Keratinocyte (primary cell): ENCODE data around the gene LZTR1. TPM values are rescaled to one million over a fixed set of nuclear protein-coding genes. Genes with fewer than 3 reads are reported as not detected.

Source experiments
- DNase-seq: peaks from one replicate; pipeline ENCODE4 v3.0.0-alpha.2; 2011; ENCODE audit warnings: low read depth, missing footprints, low spot score
- FAIRE-seq: peaks from 2 replicates; lab custom pipeline; 2011; peaks lifted over from hg19 to GRCh38; lab: Jason Lieb, UNC
- H2AFZ ChIP-seq: 2 replicates; pipeline ENCODE4 v1.6.0; 2012; ENCODE audit warnings: low read length, control low read depth, inconsistent platforms; ENCODE audit not compliant: control insufficient read depth
- H3K27ac ChIP-seq: 2 replicates; pipeline ENCODE4 v1.5.1; 2011; ENCODE audit warnings: low read length; ENCODE audit not compliant: control insufficient read depth, insufficient read depth
- H3K27me3 ChIP-seq: 3 replicates; pipeline ENCODE4 v1.6.0; 2011; ENCODE audit warnings: low read length; ENCODE audit not compliant: control insufficient read depth, insufficient read depth; ENCODE audit errors: extremely low read depth
- H3K36me3 ChIP-seq, 2 experiments: 2 replicates in 1 of 2; 3 replicates in 1 of 2; pipeline ENCODE4 v1.5.1; 2011; ENCODE audit warnings: low read length in 2 of 2, mild to moderate bottlenecking in 1 of 2; ENCODE audit not compliant: control insufficient read depth in 2 of 2, insufficient read depth in 2 of 2; ENCODE audit errors: extremely low read depth in 1 of 2
- H3K4me1 ChIP-seq: 3 replicates; pipeline ENCODE4 v1.5.1; 2011; ENCODE audit warnings: low read length; ENCODE audit not compliant: control insufficient read depth, insufficient read depth; ENCODE audit errors: extremely low read depth
- H3K4me2 ChIP-seq: 3 replicates; pipeline ENCODE4 v1.6.0; 2011; ENCODE audit warnings: low read depth, low read length; ENCODE audit not compliant: control insufficient read depth, insufficient read depth; ENCODE audit errors: extremely low read depth
- H3K4me3 ChIP-seq, 3 experiments: fragments of 200-600 bp in 1 of 3; sonication (generic) in 1 of 3; 2 replicates in 2 of 3; 3 replicates in 1 of 3; pipeline ENCODE4 v1.5.1; 2011 to 2016; ENCODE audit warnings: low read length in 3 of 3, mild to moderate bottlenecking in 3 of 3, control low read depth in 2 of 3, inconsistent platforms in 1 of 3, low read depth in 1 of 3, mixed read lengths in 1 of 3, mixed run types in 1 of 3, moderate library complexity in 1 of 3; ENCODE audit not compliant: control insufficient read depth in 2 of 3, insufficient read depth in 2 of 3; ENCODE audit errors: extremely low read depth in 1 of 3
- H3K79me2 ChIP-seq: 2 replicates; pipeline ENCODE4 v1.6.0; 2012; ENCODE audit warnings: low read length; ENCODE audit not compliant: control insufficient read depth, insufficient read depth
- H3K9ac ChIP-seq: 3 replicates; pipeline ENCODE4 v1.6.0; 2011; ENCODE audit warnings: low read length; ENCODE audit not compliant: control insufficient read depth, insufficient read depth; ENCODE audit errors: extremely low read depth
- H3K9me1 ChIP-seq: 3 replicates; pipeline ENCODE4 v1.6.0; 2011; ENCODE audit warnings: low read length; ENCODE audit not compliant: control insufficient read depth, insufficient read depth; ENCODE audit errors: extremely low read depth
- H3K9me3 ChIP-seq: 2 replicates; pipeline ENCODE4 v1.5.1; 2012; ENCODE audit warnings: low read depth, low read length; ENCODE audit not compliant: control insufficient read depth
- H4K20me1 ChIP-seq: 3 replicates; pipeline ENCODE4 v1.6.0; 2011; ENCODE audit warnings: low read length; ENCODE audit not compliant: control insufficient read depth, insufficient read depth; ENCODE audit errors: extremely low read depth
- CTCF ChIP-seq, 3 experiments: IDR thresholded peaks in 1 of 3; conservative IDR thresholded peaks in 1 of 3; optimal IDR thresholded peaks in 1 of 3; 2 replicates in 2 of 3; 3 replicates in 1 of 3; pipeline versions ENCODE3 to v1.5.1; 2011; ENCODE audit warnings: low read length in 3 of 3, mild to moderate bottlenecking in 3 of 3, moderate library complexity in 2 of 3, control low read depth in 1 of 3, inconsistent platforms in 1 of 3; ENCODE audit not compliant: insufficient read depth in 2 of 3; ENCODE audit errors: extremely low read depth in 1 of 3
- EZH2 ChIP-seq: IDR thresholded peaks from one replicate; pipeline ENCODE4 v1.6.1; 2012; ENCODE audit warnings: inconsistent platforms, mild to moderate bottlenecking, low read length, moderate library complexity
- dilution Hi-C: fragments of 300-500 bp; cut with MboI; formaldehyde crosslinking; loops from one replicate; pipeline ENCODE4 v1.7.0; 2020; ENCODE audit warnings: low sequenced_read_pairs; ENCODE audit not compliant: extremely low pct_ligation_motif_present
- polyA plus RNA-seq, 5 experiments: library from polyadenylated mRNA; depleted of rRNA in 3 of 5; stranded (reverse) in 3 of 5; stranded (forward) in 1 of 5; unstranded in 1 of 5; fragments of >200 nt; gene quantifications; 1 replicate in 1 of 5; 2 replicates in 3 of 5; 3 replicates in 1 of 5; pipeline versions ENCODE4 v1.2.1 to v1.2.3, GENCODE V29; 2011 to 2012; ENCODE audit warnings: missing spikeins in 2 of 5, low read depth in 1 of 5, low replicate concordance in 1 of 5

Gene LZTR1
- polyA plus RNA-seq, 1 donor (not counting 4 experiments of a cell fraction or from before 2014, with no cell fraction given) = 37.0 TPM

GRCh38 chr22:20951151-20951931, 30.8 kb upstream of the LZTR1 start:
- no peaks in the 10 kb centered on the region for H3K9me3 ChIP-seq
- TF ChIP-seq CTCF (optimal IDR thresholded peaks at IDR 0.05 in 1 of 3, IDR thresholded peaks at IDR 0.05 in 1 of 3, conservative IDR thresholded peaks at IDR 0.05 in 1 of 3; ENCODE audit: extremely low read depth in 1 of 3, insufficient read depth in 2 of 3, low read length in 3 of 3) = no peak
- no peak for TF ChIP-seq EZH2
- dilution Hi-C loops = no loop called here
- H3K27ac ChIP-seq = peak overlapping the region; percentile 70
- peak overlapping the region; percentile 33 for H3K9ac ChIP-seq
- no peak for DNase-seq
- H3K79me2 ChIP-seq = peaks cover 64% of the 10 kb centered on the region
- peaks cover 7 to 40% of the 10 kb centered on the region in 2 experiments for H3K36me3 ChIP-seq
- H3K4me3 ChIP-seq = no peak overlapping the region
- H3K27me3 ChIP-seq = no peaks in the 10 kb centered on the region
- no peaks in the 10 kb centered on the region for H4K20me1 ChIP-seq
- H3K9me1 ChIP-seq = no peaks in the 10 kb centered on the region
- peak overlapping the region; percentile 7 for H3K4me2 ChIP-seq
- FAIRE-seq = peak; percentile 34
- H3K4me1 ChIP-seq = peaks cover 54% of the 10 kb centered on the region
- no peak overlapping the region for H2AFZ ChIP-seq

GRCh38 chr22:20951932-20952380, 30.1 kb upstream of the LZTR1 start:
- H3K36me3 ChIP-seq = peaks cover 7 to 40% of the 10 kb centered on the region in 2 experiments
- no peak overlapping the region for H3K4me2 ChIP-seq
- no peak overlapping the region for H3K4me3 ChIP-seq
- no peaks in the 10 kb centered on the region for H3K9me1 ChIP-seq
- peaks cover 58% of the 10 kb centered on the region for H3K79me2 ChIP-seq
- dilution Hi-C loops = no loop called here
- H3K4me1 ChIP-seq = peaks cover 53% of the 10 kb centered on the region
- no peak overlapping the region for H2AFZ ChIP-seq
- FAIRE-seq = no peak
- TF ChIP-seq EZH2 (no peak), CTCF (optimal IDR thresholded peaks at IDR 0.05 in 1 of 3, IDR thresholded peaks at IDR 0.05 in 1 of 3, conservative IDR thresholded peaks at IDR 0.05 in 1 of 3; ENCODE audit: extremely low read depth in 1 of 3, insufficient read depth in 2 of 3, low read length in 3 of 3) (no peak)
- no peak overlapping the region for H3K9ac ChIP-seq
- H4K20me1 ChIP-seq = no peaks in the 10 kb centered on the region
- no peak for DNase-seq
- no peak overlapping the region for H3K27ac ChIP-seq
- no peaks in the 10 kb centered on the region for H3K27me3 ChIP-seq
- H3K9me3 ChIP-seq = no peaks in the 10 kb centered on the region
